Mucosa of rectum (tissue), 2 donors: Measurements from ENCODE around the gene FBXL16.
"Not testable (repeated sequence)": the region's sequence is repeated elsewhere in the genome, so short reads cannot be mapped to it uniquely, and the experiment has no call there.

ENCODE experiments used
- H3K27ac ChIP-seq, 2 donors: one replicate each; pipeline ENCODE4 v1.7.0; 2013; ENCODE audit warnings: inconsistent platforms in 2 of 2, low read depth in 2 of 2, low read length in 2 of 2
- H3K27me3 ChIP-seq, 2 donors: one replicate each; pipeline ENCODE4 v1.7.0; 2013; ENCODE audit warnings: low read length in 2 of 2; ENCODE audit not compliant: control insufficient read depth in 2 of 2, insufficient read depth in 2 of 2
- H3K36me3 ChIP-seq, 2 donors: one replicate each; pipeline ENCODE4 v1.7.0; 2013; ENCODE audit warnings: low read length in 2 of 2; ENCODE audit not compliant: control insufficient read depth in 2 of 2, insufficient read depth in 2 of 2
- H3K4me1 ChIP-seq, 2 donors: one replicate each; pipeline ENCODE4 v1.7.0; 2013; ENCODE audit warnings: low read length in 2 of 2, mild to moderate bottlenecking in 1 of 2; ENCODE audit not compliant: control insufficient read depth in 2 of 2, insufficient read depth in 2 of 2
- H3K4me3 ChIP-seq, 2 donors: one replicate each; pipeline ENCODE4 v1.7.0; 2013; ENCODE audit warnings: low read length in 2 of 2
- H3K9ac ChIP-seq, 2 donors: one replicate each; pipeline ENCODE4 v1.7.0; 2013; ENCODE audit warnings: low read length in 2 of 2, low read depth in 1 of 2, mild to moderate bottlenecking in 1 of 2
- H3K9me3 ChIP-seq, 2 donors: one replicate each; pipeline ENCODE4 v1.7.0; 2013; ENCODE audit warnings: low read length in 2 of 2; ENCODE audit not compliant: control insufficient read depth in 2 of 2
- donor health status: healthy.
- donor health status: Normal muscosa, but diverticular disease.

The FBXL16 gene

GRCh38 chr16:705431-706188 lies at the start of gene FBXL16:
Gene FBXL16 (minus strand): TSS chr16:705801. CDS start chr16:697405, 8,396 bp downstream.
- no peak within 1 kb of the TSS for H3K27ac ChIP-seq
- H3K9ac ChIP-seq: no peak within 1 kb of the TSS
- no peaks in the 10 kb centered on the region for H3K36me3 ChIP-seq
- peaks cover 47 to 83% of the 10 kb centered on the region in 2 donors for H3K27me3 ChIP-seq
- no peaks in the 10 kb centered on the region for H3K9me3 ChIP-seq
- no peak within 1 kb of the TSS for H3K4me3 ChIP-seq
- H3K4me1 ChIP-seq: no peaks in the 10 kb centered on the region

GRCh38 chr16:754656-755055 lies 49.1 kb upstream of the FBXL16 start:
- no peaks in the 10 kb centered on the region for H3K36me3 ChIP-seq
- no peaks in the 10 kb centered on the region for H3K9me3 ChIP-seq
- H3K27me3 ChIP-seq: peaks cover 10 to 16% of the 10 kb centered on the region in 2 donors
- H3K9ac ChIP-seq: no peak overlapping the region
- no peak overlapping the region for H3K4me3 ChIP-seq
- no peaks in the 10 kb centered on the region for H3K4me1 ChIP-seq
- H3K27ac ChIP-seq: no peak overlapping the region

GRCh38 chr16:754121-754607 lies 48.6 kb upstream of the FBXL16 start:
- H3K9me3 ChIP-seq, H3K36me3 ChIP-seq, H3K4me1 ChIP-seq, H3K4me3 ChIP-seq, H3K9ac ChIP-seq, H3K27ac ChIP-seq: not testable (repeated sequence)
- H3K27me3 ChIP-seq: peaks cover 10 to 16% of the 10 kb centered on the region in 2 donors

- no peak overlapping the region for H3K9ac ChIP-seq
- H3K36me3 ChIP-seq: no peaks in the 10 kb centered on the region
- no peaks in the 10 kb centered on the region for H3K4me1 ChIP-seq
- H3K4me3 ChIP-seq: no peak overlapping the region
- peaks cover 10 to 16% of the 10 kb centered on the region in 2 donors for H3K27me3 ChIP-seq
- H3K27ac ChIP-seq: no peak overlapping the region
- no peaks in the 10 kb centered on the region for H3K9me3 ChIP-seq
Observed at GRCh38 chr16:752007-752312, 46.4 kb upstream of the FBXL16 start.

- Histone ChIP-seq H3K27ac (no peak overlapping the region), H3K27me3 (peaks cover 10 to 13% of the 10 kb centered on the region in 2 donors), H3K9ac (no peak overlapping the region)
Observed at GRCh38 chr16:751152-752006, 45.8 kb upstream of the FBXL16 start.

GRCh38 chr16:750485-750884 lies 44.9 kb upstream of the FBXL16 start:
- Histone ChIP-seq H3K27me3 (peaks cover 10 to 12% of the 10 kb centered on the region in 2 donors), H3K9me3 (no peaks in the 10 kb centered on the region), H3K36me3 (no peaks in the 10 kb centered on the region), H3K4me3 (no peak overlapping the region), H3K27ac (no peak overlapping the region), H3K9ac (no peak overlapping the region), H3K4me1 (no peaks in the 10 kb centered on the region)

More at GRCh38 chr16:751152-752006, 45.8 kb upstream of the FBXL16 start:
- Histone ChIP-seq H3K36me3 (no peaks in the 10 kb centered on the region), H3K9me3 (no peaks in the 10 kb centered on the region), H3K4me1 (no peaks in the 10 kb centered on the region), H3K4me3 (no peak overlapping the region)

- Histone ChIP-seq H3K36me3 (no peaks in the 10 kb centered on the region), H3K4me1 (no peaks in the 10 kb centered on the region), H3K27ac (no peak overlapping the region), H3K27me3 (peaks cover 10% of the 10 kb centered on the region in 2 donors), H3K9ac (no peak overlapping the region), H3K9me3 (no peaks in the 10 kb centered on the region), H3K4me3 (no peak overlapping the region)
Observed at GRCh38 chr16:749010-749409, 43.4 kb upstream of the FBXL16 start.

- Histone ChIP-seq H3K27ac (no peak overlapping the region), H3K9me3 (no peaks in the 10 kb centered on the region), H3K4me3 (no peak overlapping the region), H3K9ac (no peak overlapping the region), H3K4me1 (no peaks in the 10 kb centered on the region), H3K27me3 (peaks cover 5 to 6% of the 10 kb centered on the region in 2 donors), H3K36me3 (no peaks in the 10 kb centered on the region)
Observed at GRCh38 chr16:747978-748746, 42.6 kb upstream of the FBXL16 start.

GRCh38 chr16:746637-747036 lies 41.0 kb upstream of the FBXL16 start:
- no peak overlapping the region for H3K27ac ChIP-seq
- H3K4me1 ChIP-seq: no peaks in the 10 kb centered on the region
- H3K36me3 ChIP-seq: no peaks in the 10 kb centered on the region
- no peaks in the 10 kb centered on the region for H3K27me3 ChIP-seq
- H3K9me3 ChIP-seq: no peaks in the 10 kb centered on the region
- no peak overlapping the region for H3K9ac ChIP-seq
- H3K4me3 ChIP-seq: no peak overlapping the region
